HG02970 (cell line): ENCODE data around the gene BTNL8.
"Not testable (repeated sequence)": the region's sequence is repeated elsewhere in the genome, so short reads cannot be mapped to it uniquely, and the experiment has no call there.

Source experiments
- ATAC-seq: cut with Tn5 transposase; IDR thresholded peaks from one replicate; pipeline ENCODE4 v1.9.1; 2021; ENCODE audit warnings: mild to moderate bottlenecking, moderate library complexity, moderate number of reproducible peaks; ENCODE audit not compliant: unreplicated experiment, low FRiP score

The BTNL8 gene

GRCh38 chr5:180874804-180875582, 24.0 kb upstream of the BTNL8 start:
- ATAC-seq = no peak

- ATAC-seq = no peak
Measured at GRCh38 chr5:180875860-180876426, 23.0 kb upstream of the BTNL8 start.

- ATAC-seq = not testable (repeated sequence)
Measured at GRCh38 chr5:180885845-180886529, 13.0 kb upstream of the BTNL8 start.

- no peak for ATAC-seq
Measured at GRCh38 chr5:180889381-180889780, 9.6 kb upstream of the BTNL8 start.

GRCh38 chr5:180895330-180895729, 3.6 kb upstream of the BTNL8 start:
- ATAC-seq = not testable (repeated sequence)

- no peak for ATAC-seq
Measured at GRCh38 chr5:180900178-180900577, 1.2 kb downstream of the BTNL8 start.

- no peak for ATAC-seq
Measured at GRCh38 chr5:180901319-180902009, 2.5 kb downstream of the BTNL8 start.

GRCh38 chr5:180908400-180908799, 9.4 kb downstream of the BTNL8 start:
- no peak for ATAC-seq

GRCh38 chr5:180908998-180909731, 10.2 kb downstream of the BTNL8 start:
- ATAC-seq = no peak

GRCh38 chr5:180909782-180910181, 10.8 kb downstream of the BTNL8 start:
- ATAC-seq = no peak

- ATAC-seq = no peak
Measured at GRCh38 chr5:180910182-180910581, 11.2 kb downstream of the BTNL8 start.

GRCh38 chr5:180910735-180911134, 11.8 kb downstream of the BTNL8 start:
- ATAC-seq = no peak

GRCh38 chr5:180914646-180915045, 15.7 kb downstream of the BTNL8 start:
- ATAC-seq = no peak

GRCh38 chr5:180915924-180916323, 17.0 kb downstream of the BTNL8 start:
- no peak for ATAC-seq

GRCh38 chr5:180918380-180918779, 19.4 kb downstream of the BTNL8 start:
- no peak for ATAC-seq

- ATAC-seq = no peak
Measured at GRCh38 chr5:180920710-180921109, 21.8 kb downstream of the BTNL8 start.

- no peak for ATAC-seq
Measured at GRCh38 chr5:180922932-180923331, 24.0 kb downstream of the BTNL8 start.

- no peak for ATAC-seq
Measured at GRCh38 chr5:180932660-180933059, 33.7 kb downstream of the BTNL8 start.

- no peak for ATAC-seq
Measured at GRCh38 chr5:180935203-180935602, 36.2 kb downstream of the BTNL8 start.

- ATAC-seq = no peak
Measured at GRCh38 chr5:180938294-180938693, 39.3 kb downstream of the BTNL8 start.
